ENCODE measurements around the gene HNRNPA0.

HNRNPA0 gene

GRCh38 chr5:137727623-137728022, 26.5 kb downstream of the HNRNPA0 start:
- no peak for DNase-seq (ENCODE audit: low spot score)

GRCh38 chr5:137724251-137724650, 29.9 kb downstream of the HNRNPA0 start:
- no peak for DNase-seq (ENCODE audit: low spot score)

GRCh38 chr5:137718611-137719010, 35.6 kb downstream of the HNRNPA0 start:
- no peak for DNase-seq (ENCODE audit: low spot score)

GRCh38 chr5:137716337-137716736, 37.8 kb downstream of the HNRNPA0 start:
- no peak for DNase-seq (ENCODE audit: low spot score)

GRCh38 chr5:137715456-137715855, 38.7 kb downstream of the HNRNPA0 start:
- no peak for DNase-seq (ENCODE audit: low spot score)

DNA sequence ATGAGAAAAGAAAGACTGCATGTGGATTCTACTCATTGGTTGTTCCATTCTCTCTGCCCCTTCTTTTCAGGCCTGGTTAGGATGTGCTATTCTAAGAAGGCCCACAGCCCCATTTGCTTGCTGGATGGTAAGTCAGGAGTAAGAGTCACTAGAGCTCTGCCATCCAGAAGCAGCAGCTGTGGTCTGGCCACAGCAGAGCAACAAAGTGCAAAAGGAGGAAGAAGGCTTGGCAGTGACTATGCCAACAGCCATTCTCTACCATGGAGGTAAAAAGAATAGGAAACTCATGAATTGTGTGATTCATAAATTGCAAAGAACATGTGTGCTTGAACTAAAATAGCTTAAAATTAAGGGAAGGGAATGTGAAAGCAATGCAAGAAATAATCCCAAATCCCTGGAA, 39.2 kb downstream of the HNRNPA0 start:
- no peak for DNase-seq (ENCODE audit: low spot score)

GRCh38 chr5:137714494-137714893, 39.7 kb downstream of the HNRNPA0 start:
- no peak for DNase-seq (ENCODE audit: low spot score)

- DNase-seq (ENCODE audit: low spot score), result no peak
These were observed 42.0 kb downstream of the HNRNPA0 start for GRCh38 chr5:137712139-137712667.

DNA sequence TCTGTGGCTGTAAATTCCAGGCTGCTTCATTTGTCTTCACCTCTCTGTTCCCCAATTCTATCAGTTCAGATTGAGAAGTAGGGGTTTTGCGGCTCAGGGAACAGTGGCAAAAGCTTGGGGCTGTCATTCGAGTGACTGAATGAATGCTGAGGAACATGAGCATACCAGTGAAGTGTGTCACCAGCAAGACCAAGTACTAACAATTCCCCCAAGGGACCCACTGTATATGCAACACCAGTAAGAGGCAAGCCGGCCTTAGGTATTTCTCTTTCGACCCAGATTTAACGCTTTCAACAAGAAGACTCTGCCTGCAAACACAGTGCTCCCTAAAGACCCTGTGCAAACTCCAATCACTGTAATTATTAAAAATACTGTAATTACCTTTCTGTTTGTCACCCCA, 44.1 kb downstream of the HNRNPA0 start:
- DNase-seq (ENCODE audit: low spot score), result no peak

GRCh38 chr5:137708796-137709559, 45.2 kb downstream of the HNRNPA0 start:
- DNase-seq (ENCODE audit: low spot score), result no peak

- no peak for DNase-seq (ENCODE audit: low spot score)
These were observed 46.1 kb downstream of the HNRNPA0 start for GRCh38 chr5:137708062-137708461.

- DNase-seq (ENCODE audit: low spot score), result no peak
These were observed 47.3 kb downstream of the HNRNPA0 start for GRCh38 chr5:137706841-137707240.

DNA sequence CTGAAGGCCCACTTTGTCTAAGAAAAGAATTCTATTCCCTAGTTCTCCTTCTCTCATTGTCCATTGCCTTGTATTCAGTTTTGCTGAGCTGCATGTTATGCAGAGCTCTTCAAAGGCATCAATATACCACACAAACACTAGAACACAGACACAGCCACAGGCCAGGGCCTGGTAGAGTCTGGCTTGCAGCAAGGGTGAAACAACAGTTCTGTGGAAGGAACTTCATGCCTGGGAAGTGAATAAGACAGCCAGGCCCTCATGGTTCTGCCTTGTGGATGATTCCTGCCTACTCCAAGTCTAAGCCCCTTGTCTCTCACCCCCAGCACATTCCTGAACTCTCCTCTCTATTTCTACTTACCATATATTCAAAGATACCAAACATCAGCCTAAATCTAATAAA, 49.1 kb downstream of the HNRNPA0 start:
- DNase-seq (ENCODE audit: low spot score), result no peak

- no peak for DNase-seq (ENCODE audit: low spot score)
These were observed 50.6 kb downstream of the HNRNPA0 start for GRCh38 chr5:137703565-137703964.

- DNase-seq (ENCODE audit: low spot score), result no peak
These were observed 53.9 kb downstream of the HNRNPA0 start for GRCh38 chr5:137700282-137700680.

DNA sequence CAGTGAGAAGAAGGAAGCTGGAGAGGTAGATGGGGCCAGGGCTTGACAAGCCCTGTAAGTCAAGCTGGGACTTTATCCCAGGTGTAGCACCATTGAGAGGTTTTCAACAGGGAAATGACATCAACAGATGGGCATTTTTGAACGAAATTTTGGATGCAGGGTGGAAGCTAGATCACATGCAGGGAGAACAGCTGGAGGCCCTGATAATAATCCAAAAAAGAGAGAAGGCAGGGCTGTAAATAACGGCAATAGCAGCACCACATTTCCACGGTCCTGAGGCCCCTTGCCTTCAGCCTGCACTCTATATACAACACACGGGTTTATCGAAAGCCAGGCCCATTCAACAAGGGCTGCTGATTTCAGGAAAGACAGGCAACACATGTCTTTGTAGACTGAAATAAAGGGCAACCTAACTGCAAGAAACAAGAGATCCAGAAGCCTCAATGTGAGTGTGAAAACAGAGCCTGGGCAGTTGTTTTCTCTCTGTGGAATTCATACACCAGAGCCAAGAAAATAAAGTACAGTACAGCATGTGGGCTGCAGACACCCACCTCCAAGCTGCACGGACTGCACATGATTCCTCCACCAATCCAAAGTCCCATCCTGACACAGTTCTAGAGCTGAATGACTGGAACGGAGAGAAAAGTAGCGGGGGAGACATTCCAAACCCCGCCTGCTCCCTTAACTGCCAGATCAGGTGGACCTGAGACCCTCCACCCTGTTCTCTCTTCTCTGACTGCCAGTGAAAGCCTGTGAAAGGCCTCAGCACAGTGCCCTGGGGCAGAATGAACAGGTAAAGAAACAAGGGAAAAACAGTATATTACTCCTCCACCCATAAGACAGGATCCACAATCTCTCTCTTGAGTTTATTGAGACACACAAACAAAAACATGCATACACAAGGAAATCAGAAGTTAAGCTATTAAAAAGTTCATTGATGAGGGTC, 54.6 kb downstream of the HNRNPA0 start:
- DNase-seq (ENCODE audit: low spot score), result no peak

- DNase-seq (ENCODE audit: low spot score), result no peak
These were observed 57.7 kb downstream of the HNRNPA0 start for GRCh38 chr5:137696481-137696880.

DNA sequence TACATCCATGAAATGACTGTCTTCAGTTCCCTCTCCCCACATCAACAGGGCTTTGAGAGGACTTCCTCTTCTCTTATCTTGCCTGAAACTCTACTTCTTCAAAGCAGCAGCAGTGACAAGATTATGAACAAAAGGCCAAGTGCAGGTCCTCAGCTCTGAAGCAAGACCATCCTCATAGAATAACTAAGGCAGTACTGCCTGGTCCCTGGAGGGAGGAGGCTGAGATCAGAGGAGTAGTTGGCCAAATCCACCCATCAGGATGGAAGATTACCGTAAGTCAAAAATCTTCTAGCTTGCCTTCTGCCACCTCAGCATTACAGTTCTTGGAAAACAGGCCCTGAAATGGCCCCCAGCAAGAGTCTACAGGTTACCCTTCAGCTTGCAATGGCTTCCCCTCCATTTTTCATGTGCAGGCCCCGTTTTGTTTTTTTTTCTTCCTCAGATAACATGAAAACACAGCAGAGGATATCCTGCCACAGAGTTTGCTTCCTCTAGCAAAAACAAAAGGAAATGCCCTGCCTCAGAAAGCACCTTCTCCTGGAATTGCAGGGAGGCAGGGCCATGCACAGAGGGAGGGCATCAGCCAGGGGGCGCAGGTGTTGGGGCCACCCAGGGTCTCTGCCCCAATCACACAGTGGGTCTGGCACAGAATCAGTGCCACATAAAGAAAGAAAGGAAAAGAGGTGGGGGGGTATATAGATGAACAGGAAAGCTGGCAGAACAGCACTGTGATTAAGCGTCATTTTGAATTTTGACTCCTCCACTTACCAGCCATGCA, 58.3 kb downstream of the HNRNPA0 start:
- peak; percentile 62 for DNase-seq (ENCODE audit: low spot score)

All from CD4-positive, alpha-beta T cell treated with Interleukin-6 at 100 ng/mL for 8 hours (primary cell).